ENCODE data around the gene ZNF416. TPM values are rescaled to one million over a fixed set of nuclear protein-coding genes. Genes with fewer than 3 reads are reported as not detected.

The ZNF416 gene
- total RNA-seq, 1 donor = 8.0 TPM

- no peak for DNase-seq (ENCODE audit: low read depth)
- TF ChIP-seq, protein P1, sequence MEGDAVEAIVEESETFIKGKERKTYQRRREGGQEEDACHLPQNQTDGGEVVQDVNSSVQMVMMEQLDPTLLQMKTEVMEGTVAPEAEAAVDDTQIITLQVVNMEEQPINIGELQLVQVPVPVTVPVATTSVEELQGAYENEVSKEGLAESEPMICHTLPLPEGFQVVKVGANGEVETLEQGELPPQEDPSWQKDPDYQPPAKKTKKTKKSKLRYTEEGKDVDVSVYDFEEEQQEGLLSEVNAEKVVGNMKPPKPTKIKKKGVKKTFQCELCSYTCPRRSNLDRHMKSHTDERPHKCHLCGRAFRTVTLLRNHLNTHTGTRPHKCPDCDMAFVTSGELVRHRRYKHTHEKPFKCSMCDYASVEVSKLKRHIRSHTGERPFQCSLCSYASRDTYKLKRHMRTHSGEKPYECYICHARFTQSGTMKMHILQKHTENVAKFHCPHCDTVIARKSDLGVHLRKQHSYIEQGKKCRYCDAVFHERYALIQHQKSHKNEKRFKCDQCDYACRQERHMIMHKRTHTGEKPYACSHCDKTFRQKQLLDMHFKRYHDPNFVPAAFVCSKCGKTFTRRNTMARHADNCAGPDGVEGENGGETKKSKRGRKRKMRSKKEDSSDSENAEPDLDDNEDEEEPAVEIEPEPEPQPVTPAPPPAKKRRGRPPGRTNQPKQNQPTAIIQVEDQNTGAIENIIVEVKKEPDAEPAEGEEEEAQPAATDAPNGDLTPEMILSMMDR (IDR thresholded peaks at IDR 0.05; ENCODE audit: insufficient read depth, low read length) = no peak
- H3K4me3 ChIP-seq (ENCODE audit: low read depth, low read length) = no peak overlapping the region
Measured at GRCh38 chr19:57537953-57538547, 40.7 kb downstream of the ZNF416 start.

GRCh38 chr19:57527136-57527881, 51.4 kb downstream of the ZNF416 start, which contains the start of gene ZNF549:
ZNF549 (plus strand) TSS chr19:57527356; CDS start chr19:57527574, 218 bp downstream.
- TF ChIP-seq, protein P1 (IDR thresholded peaks at IDR 0.05; ENCODE audit: insufficient read depth, low read length) = no peak
- H3K4me3 ChIP-seq (ENCODE audit: low read depth, low read length) = peak within 1 kb of the TSS; percentile 99
- peak; percentile 92 for DNase-seq (ENCODE audit: low read depth)

Other genes starting within 250 kb of the ZNF416 start
- 8.7 and 9.7 TPM in 2 replicates for gene ZNF304, start 227.6 kb downstream of the ZNF416 start, total RNA-seq (ENCODE audit: low replicate concordance)
- gene TRAPPC2B, start 215.4 kb downstream of the ZNF416 start, total RNA-seq (ENCODE audit: low replicate concordance) = 7.0 and 11.7 TPM in 2 replicates
- gene ZNF547, start 215.4 kb downstream of the ZNF416 start, total RNA-seq (ENCODE audit: low replicate concordance) = 2.5 and 4.1 TPM in 2 replicates
- gene ZNF548, start 189.1 kb downstream of the ZNF416 start, total RNA-seq (ENCODE audit: low replicate concordance) = 19.5 and 20.4 TPM in 2 replicates
- 11.7 and 11.9 TPM in 2 replicates for gene ZNF17, start 167.8 kb downstream of the ZNF416 start, total RNA-seq (ENCODE audit: low replicate concordance)
- 1.8 and 7.8 TPM in 2 replicates for gene ZNF749, start 143.6 kb downstream of the ZNF416 start, total RNA-seq (ENCODE audit: low replicate concordance)
- 0.16 and 0.90 TPM in 2 replicates for gene VN1R1, start 121.8 kb downstream of the ZNF416 start, total RNA-seq (ENCODE audit: low replicate concordance)
- 6.4 and 17.9 TPM in 2 replicates for gene ZNF772, start 101.3 kb downstream of the ZNF416 start, total RNA-seq (ENCODE audit: low replicate concordance)
- 7.8 and 10.3 TPM in 2 replicates for gene ZNF419, start 91.2 kb downstream of the ZNF416 start, total RNA-seq (ENCODE audit: low replicate concordance)
- gene ZNF773, start 79.0 kb downstream of the ZNF416 start, total RNA-seq (ENCODE audit: low replicate concordance) = 15.6 and 16.6 TPM in 2 replicates
- gene ZNF549, start 51.6 kb downstream of the ZNF416 start, total RNA-seq (ENCODE audit: low replicate concordance) = 1.1 and 5.3 TPM in 2 replicates
- gene ZNF550, start 19.0 kb downstream of the ZNF416 start, total RNA-seq (ENCODE audit: low replicate concordance) = 2.1 and 7.8 TPM in 2 replicates
- gene ZIK1, start 5.2 kb upstream of the ZNF416 start, total RNA-seq (ENCODE audit: low replicate concordance) = 4.2 and 11.0 TPM in 2 replicates
- gene ZNF530, start 21.0 kb upstream of the ZNF416 start, total RNA-seq (ENCODE audit: low replicate concordance) = 1.1 and 5.6 TPM in 2 replicates
- 18.6 and 19.4 TPM in 2 replicates for gene ZNF134, start 35.3 kb upstream of the ZNF416 start, total RNA-seq (ENCODE audit: low replicate concordance)
- 6.2 and 15.0 TPM in 2 replicates for gene ZNF211, start 54.3 kb upstream of the ZNF416 start, total RNA-seq (ENCODE audit: low replicate concordance)
- gene ZSCAN4, start 90.0 kb upstream of the ZNF416 start, total RNA-seq (ENCODE audit: low replicate concordance) = not detected in 2 replicates
- 5.2 and 13.5 TPM in 2 replicates for gene ZNF551, start 103.1 kb upstream of the ZNF416 start, total RNA-seq (ENCODE audit: low replicate concordance)
- gene ZNF154, start 130.3 kb upstream of the ZNF416 start, total RNA-seq (ENCODE audit: low replicate concordance) = 2.3 and 2.5 TPM in 2 replicates
- 3.7 and 9.2 TPM in 2 replicates for gene ZNF671, start 148.7 kb upstream of the ZNF416 start, total RNA-seq (ENCODE audit: low replicate concordance)
- 8.1 and 12.1 TPM in 2 replicates for gene ZNF776, start 167.9 kb upstream of the ZNF416 start, total RNA-seq (ENCODE audit: low replicate concordance)
- 13.7 and 15.0 TPM in 2 replicates for gene ZNF586, start 190.8 kb upstream of the ZNF416 start, total RNA-seq (ENCODE audit: low replicate concordance)
- gene ZNF552, start 236.0 kb upstream of the ZNF416 start, total RNA-seq (ENCODE audit: low replicate concordance) = 4.3 and 11.3 TPM in 2 replicates